Measurements from ENCODE around the gene GPD2.

GPD2 gene

DNA sequence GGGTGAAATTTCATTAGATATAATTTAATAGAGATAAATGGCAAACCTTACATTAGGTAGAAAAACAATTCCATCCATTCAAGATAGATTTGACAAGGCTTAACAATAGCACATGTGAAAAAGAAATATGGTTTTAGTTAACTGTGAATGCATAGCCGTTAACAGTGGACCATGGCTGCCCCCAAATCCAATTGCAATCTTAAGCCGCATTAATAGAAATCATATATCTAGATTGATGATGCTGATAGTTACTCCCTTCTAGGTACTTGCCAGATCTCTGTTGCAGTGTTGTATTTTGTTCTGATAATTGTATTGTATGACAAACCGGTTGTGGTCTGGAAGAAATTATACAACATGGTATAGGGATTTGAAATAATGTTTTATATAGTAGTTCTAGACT lies 139.8 kb downstream of the GPD2 start:
- no peak for DNase-seq (ENCODE audit: low read depth)
- no peak overlapping the region for H3K4me3 ChIP-seq (replicated peaks; ENCODE audit: low read depth, low read length)
- TF ChIP-seq, protein P1, sequence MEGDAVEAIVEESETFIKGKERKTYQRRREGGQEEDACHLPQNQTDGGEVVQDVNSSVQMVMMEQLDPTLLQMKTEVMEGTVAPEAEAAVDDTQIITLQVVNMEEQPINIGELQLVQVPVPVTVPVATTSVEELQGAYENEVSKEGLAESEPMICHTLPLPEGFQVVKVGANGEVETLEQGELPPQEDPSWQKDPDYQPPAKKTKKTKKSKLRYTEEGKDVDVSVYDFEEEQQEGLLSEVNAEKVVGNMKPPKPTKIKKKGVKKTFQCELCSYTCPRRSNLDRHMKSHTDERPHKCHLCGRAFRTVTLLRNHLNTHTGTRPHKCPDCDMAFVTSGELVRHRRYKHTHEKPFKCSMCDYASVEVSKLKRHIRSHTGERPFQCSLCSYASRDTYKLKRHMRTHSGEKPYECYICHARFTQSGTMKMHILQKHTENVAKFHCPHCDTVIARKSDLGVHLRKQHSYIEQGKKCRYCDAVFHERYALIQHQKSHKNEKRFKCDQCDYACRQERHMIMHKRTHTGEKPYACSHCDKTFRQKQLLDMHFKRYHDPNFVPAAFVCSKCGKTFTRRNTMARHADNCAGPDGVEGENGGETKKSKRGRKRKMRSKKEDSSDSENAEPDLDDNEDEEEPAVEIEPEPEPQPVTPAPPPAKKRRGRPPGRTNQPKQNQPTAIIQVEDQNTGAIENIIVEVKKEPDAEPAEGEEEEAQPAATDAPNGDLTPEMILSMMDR (IDR thresholded peaks at IDR 0.05; ENCODE audit: low read length, missing control alignments) = no peak

DNA sequence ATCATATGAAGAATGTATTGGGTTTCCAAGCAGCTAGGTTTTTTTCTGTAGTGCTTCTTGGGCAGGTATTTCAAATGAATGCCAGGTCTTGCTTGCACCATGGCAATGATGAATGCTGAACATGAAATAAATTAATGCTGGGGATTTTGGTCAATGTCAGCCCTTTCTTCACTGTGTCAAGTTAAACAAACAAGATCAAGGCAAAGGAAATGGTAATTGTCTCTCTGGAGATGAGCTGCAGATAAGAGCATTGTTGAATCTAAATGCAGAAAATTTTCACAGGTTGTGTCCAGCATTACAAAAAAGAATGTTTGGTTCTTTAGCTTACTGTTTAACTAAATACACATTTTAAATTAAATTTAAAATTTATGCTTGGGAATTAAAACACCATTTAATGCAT lies 144.3 kb downstream of the GPD2 start:
- DNase-seq (ENCODE audit: low read depth) = no peak
- H3K4me3 ChIP-seq (replicated peaks; ENCODE audit: low read depth, low read length) = no peak overlapping the region
- TF ChIP-seq, protein P1 (IDR thresholded peaks at IDR 0.05; ENCODE audit: low read length, missing control alignments) = no peak

DNA sequence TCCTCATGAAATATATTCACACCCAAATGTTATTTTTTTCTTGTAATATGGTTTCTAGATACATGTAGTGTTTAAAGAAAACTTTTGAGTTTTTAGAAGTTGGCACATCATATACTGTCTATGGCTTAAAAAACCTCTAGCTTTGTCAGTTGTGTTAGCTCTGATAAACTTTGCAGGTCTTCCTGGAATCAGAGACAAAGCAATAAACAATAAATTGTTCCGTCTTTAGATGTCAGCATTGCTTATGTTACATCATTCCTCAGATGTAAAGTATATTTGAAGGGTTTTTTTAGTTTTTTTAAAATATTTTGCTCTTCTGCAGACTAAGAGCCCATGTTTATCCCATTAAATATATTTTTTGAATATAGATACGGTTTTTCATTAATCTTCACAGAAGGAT lies 145.1 kb downstream of the GPD2 start:
- no peak overlapping the region for H3K4me3 ChIP-seq (replicated peaks; ENCODE audit: low read depth, low read length)
- TF ChIP-seq, protein P1 (IDR thresholded peaks at IDR 0.05; ENCODE audit: low read length, missing control alignments) = no peak

DNA sequence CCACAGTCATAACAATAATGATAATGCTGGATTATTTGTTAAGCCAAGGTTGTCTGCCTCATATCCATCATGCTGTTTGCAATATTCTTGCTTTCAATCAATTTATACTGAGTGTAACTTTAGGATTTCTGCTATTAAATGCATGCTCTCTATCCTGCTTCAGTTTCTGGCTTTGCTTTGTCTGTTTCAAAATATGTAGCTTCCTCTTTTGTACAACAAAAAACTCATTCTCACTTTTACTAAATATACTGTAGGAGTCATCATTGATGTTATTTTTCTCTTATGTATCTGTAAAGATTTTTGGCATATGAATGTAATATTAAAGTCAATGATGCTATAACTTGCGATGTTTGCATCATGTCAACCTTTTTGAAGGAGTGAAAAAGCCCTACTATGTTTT lies 149.3 kb downstream of the GPD2 start:
- TF ChIP-seq, protein P1 (IDR thresholded peaks at IDR 0.05; ENCODE audit: low read length, missing control alignments) = no peak
- DNase-seq (ENCODE audit: low read depth) = no peak
- no peak overlapping the region for H3K4me3 ChIP-seq (replicated peaks; ENCODE audit: low read depth, low read length)

More for the DNA sequence above, 145.1 kb downstream of the GPD2 start:
- no peak for DNase-seq (ENCODE audit: low read depth)

DNA sequence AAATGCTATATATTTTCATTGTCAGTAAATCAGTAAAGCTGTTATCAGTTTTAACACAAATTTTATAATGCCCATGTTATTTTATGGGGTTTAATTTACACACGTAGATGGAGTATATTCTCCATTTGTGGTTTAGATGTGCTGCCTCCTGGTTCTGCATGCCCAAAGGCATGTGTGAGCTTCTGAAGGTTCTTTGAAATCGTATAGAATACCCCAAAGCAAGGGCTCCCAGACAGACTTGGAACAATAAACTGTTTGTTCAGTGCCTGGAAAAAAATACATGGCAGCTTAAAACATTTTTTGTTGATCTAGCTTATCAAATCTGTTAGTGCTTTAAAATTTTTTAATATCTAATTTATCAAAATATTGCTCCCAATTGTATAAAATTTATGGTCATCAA lies 150.4 kb downstream of the GPD2 start:
- TF ChIP-seq, protein P1 (IDR thresholded peaks at IDR 0.05; ENCODE audit: low read length, missing control alignments) = no peak
- no peak for DNase-seq (ENCODE audit: low read depth)
- H3K4me3 ChIP-seq (replicated peaks; ENCODE audit: low read depth, low read length) = no peak overlapping the region

DNA sequence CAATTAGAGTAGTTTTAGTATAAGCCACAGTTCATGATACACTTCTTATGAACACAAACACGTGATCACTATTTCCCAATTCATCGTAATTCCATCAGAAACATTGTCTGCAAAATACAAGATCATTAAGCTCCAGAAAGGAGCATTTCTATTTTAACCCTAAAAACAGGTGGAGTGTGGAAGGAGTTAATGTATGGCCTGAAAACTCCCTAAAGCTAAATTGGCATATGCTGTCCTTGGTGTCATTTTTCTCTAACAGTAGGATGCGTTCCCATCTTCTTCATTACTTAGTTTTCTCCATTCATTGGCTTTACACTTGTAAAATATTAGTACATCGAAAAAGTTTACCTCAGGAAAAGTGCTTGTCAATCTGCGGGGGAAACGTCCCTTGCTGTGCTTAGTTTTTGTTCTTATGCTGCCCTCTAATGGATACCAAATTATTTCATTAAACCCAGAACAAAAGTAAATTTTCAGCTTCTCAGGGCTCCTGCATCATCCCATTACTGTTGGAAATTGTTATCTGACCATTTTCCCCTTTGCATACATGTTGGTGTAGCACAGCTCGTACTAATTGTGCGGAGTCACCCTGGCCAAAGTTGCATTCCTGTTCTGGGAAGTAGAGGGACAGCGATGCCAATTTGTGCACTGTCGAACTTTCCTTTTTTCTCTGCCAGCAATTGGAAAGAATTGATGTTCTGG lies 153.4 kb downstream of the GPD2 start:
- DNase-seq (ENCODE audit: low read depth) = peak; percentile 78
- TF ChIP-seq, protein P1 (IDR thresholded peaks at IDR 0.05; ENCODE audit: low read length, missing control alignments) = peak; percentile 53
- no peak overlapping the region for H3K4me3 ChIP-seq (replicated peaks; ENCODE audit: low read depth, low read length)
